NCI-H2171 treated with DMSO at 0.1 percent for 48 hours (cell line): ENCODE results near the gene GLIS1.

ENCODE experiments used
- DNase-seq: peaks from one replicate; lab custom pipeline; 2025; lab: John Stamatoyannopoulos, UW

Gene GLIS1

GRCh38 chr1:53735681-53736080, 3.3 kb downstream of the GLIS1 start:
- DNase-seq, result no peak

- no peak for DNase-seq
Measured at GRCh38 chr1:53735261-53735660, 3.7 kb downstream of the GLIS1 start.

DNA sequence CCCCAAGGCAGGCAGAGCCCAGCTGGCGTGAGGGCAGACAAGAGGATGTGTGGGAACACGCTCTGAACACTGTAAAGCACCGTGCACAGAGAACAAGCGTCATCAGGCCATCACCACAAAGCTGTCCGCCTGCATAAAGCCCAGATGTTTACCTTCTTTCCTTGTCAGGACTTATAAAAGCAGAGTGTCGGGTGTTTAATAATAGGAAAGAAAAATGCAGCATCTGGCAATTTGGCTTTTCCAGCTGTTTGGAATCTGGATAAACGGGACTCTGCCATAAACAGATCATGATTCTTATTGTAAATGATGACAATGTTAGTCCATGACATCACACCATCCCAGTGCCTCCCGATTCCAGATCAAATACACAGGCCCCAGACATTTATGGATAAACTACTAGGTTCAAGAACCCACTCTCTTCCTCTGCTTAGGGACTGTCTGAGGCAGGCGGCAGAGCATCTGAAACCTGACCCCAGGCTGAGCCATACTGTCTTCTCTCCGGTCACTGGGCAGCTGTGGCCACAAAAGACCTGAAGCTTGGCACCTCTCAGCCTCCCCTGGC, 4.2 kb downstream of the GLIS1 start:
- peak; percentile 59 for DNase-seq

- no peak for DNase-seq
Measured at GRCh38 chr1:53733975-53734649, 4.9 kb downstream of the GLIS1 start.

GRCh38 chr1:53733447-53733931, 5.5 kb downstream of the GLIS1 start:
- DNase-seq, result no peak

DNA sequence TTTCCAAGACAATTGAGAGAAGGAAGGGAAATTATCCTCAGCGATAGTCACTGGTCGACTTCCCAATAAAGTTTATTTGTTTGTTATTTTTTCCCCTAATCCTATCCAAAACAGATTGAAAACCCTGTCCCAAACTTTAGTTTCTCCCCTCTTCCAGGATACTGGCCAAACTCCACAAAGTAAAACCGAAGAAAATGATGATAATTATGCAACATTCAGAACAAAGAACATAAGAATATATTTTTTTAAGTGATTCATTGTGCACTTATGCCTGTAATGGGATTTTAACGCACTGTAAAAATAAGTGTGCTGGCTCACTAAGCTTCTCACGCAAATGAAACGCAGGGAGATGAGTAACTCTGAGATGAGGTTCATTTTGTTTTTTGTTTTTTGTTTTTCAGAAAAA, 6.0 kb downstream of the GLIS1 start:
- no peak for DNase-seq

- DNase-seq, result no peak
Measured at GRCh38 chr1:53732409-53732808, 6.6 kb downstream of the GLIS1 start.

DNA sequence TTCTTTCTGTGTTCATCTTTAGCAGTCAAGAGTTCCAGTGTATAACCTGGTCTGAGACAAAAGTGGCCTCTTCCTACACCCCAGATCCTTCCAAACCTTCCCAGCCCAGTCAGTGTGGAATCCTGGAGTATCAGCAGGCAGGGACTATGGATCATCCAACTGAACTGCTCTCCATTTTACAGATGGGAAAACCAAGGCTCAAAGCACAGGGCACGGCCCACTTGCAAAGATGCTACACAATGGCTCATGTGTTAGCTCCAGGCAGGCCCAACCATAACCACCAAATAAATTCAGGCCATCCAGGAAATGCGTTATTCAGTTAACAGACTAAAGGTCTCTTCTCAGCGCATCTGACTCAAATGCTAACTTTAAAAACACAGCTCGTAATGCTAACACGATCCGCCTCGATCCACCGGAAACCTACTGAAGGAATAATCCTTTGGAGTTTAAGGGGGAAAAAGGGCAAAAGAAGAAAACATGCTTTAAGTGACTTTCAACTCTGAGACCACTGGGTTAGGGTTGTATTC, 7.1 kb downstream of the GLIS1 start:
- DNase-seq, result no peak

DNA sequence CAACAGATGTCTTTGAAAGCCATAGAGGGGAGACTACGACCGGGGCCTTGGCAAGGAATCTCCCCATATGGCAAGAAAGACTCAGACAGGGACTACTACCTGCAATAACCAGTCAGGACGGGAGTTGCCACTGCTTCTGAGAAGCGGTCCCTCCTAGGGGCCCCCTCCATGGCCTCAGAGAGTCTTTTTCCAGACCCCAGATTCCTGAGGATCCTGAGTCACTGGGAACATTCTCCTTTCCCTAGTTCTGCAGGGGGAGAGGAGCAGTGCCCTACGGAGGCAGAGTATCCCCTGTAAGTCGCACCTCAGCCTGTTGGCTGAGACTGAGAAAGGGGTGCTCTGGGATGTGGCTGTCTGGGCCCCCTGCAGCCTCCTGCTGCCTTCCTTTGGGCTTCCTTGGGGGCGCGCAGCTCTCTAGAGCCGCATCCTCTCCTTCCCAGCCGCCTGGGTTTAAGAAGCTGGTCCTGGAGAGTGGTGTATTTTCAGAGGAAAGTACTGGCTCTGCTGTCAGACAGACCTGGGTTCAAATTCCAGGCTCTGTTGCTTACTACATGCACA, 7.8 kb downstream of the GLIS1 start:
- no peak for DNase-seq

GRCh38 chr1:53730224-53730865, 8.6 kb downstream of the GLIS1 start:
- no peak for DNase-seq

- DNase-seq, result no peak
Measured at GRCh38 chr1:53729456-53730223, 9.3 kb downstream of the GLIS1 start.

- no peak for DNase-seq
Measured at GRCh38 chr1:53728702-53729455, 10.1 kb downstream of the GLIS1 start.

DNA sequence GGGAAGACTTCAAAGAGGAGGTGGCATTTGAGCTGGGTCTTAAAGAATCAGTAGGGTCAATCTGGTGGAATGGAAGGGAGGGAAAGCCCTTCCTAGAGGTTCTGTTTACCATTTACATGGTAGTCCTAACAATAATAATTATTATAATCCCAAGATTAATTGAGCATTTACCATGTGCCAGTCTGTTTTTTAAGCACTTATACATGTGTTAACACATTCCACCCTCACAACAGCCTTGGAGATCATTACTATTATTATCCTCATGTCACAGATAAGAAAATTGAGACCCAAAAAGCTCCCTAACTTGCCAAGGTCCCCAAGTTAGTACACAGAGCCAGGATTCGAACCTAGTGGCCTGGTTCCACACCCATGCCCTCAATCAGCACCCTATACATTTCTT, 10.8 kb downstream of the GLIS1 start:
- no peak for DNase-seq

GRCh38 chr1:53727461-53728092, 11.4 kb downstream of the GLIS1 start:
- DNase-seq, result no peak

DNA sequence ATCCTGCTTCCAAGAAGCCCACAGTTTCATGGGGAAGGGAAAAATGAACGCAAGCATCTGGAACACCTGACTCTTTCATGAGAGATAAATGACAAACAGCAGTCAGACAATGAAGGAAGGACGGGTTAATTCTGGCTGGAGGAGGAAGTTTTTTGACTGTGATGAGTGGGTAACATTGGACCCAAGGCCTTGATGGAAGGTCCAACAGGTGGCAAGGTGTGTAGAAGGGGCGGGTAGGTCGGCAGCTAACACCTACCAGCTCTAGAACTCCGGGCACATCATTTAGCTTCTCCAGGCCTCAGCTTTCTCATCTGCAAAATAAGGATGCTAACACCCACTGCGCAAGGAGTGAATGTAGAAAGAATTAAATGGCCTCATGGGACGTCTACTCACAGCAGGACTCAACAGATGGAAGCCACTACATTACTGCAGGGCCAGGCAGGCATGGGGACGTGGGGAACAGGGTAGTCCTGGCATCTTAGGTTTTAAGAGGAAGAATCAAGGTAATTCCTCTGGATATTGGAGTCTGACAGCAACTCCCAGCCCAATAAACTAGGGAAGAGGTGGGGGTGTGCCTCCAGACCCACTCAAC, 12.9 kb downstream of the GLIS1 start:
- DNase-seq, result no peak

GRCh38 chr1:53725238-53725689, 13.7 kb downstream of the GLIS1 start:
- no peak for DNase-seq

- DNase-seq, result no peak
Measured at GRCh38 chr1:53722025-53722424, 16.9 kb downstream of the GLIS1 start.

- DNase-seq, result no peak
Measured at GRCh38 chr1:53721088-53721487, 17.9 kb downstream of the GLIS1 start.

GRCh38 chr1:53719469-53719868, 19.5 kb downstream of the GLIS1 start:
- DNase-seq, result no peak

DNA sequence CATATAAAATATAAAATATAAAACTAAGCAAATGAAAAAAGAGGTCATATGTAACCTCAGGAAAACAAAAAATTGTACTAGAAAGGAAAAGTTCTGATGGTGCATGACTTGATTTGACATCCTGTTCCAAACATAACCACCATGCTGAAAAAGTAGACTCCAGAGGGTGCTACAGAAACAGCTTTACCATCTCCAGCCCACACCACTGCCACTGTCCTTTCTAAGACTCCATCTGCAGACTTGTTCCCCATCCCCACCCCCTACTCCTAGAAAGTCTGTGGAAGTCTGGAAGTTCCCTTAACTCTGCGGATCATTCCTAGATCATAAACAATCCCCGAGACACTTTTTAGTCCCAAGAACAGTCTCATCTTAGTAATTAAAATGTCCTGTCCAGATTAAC, 20.5 kb downstream of the GLIS1 start:
- no peak for DNase-seq
